Measurements from ENCODE around the gene PCDHA1.
"Not testable (repeated sequence)": the region's sequence is repeated elsewhere in the genome, so short reads cannot be mapped to it uniquely, and the experiment has no call there.

PCDHA1 gene

GRCh38 chr5:140785905-140786686, at the start of gene PCDHA1:
Gene PCDHA1 (plus strand): TSS chr5:140786140.
- Histone ChIP-seq H2AFZ (ENCODE audit: low read depth, low read length) (no peak within 1 kb of the TSS), H3K36me3 (ENCODE audit: insufficient read depth, low read length) (no peaks in the 10 kb centered on the region), H3K4me1 (ENCODE audit: insufficient read depth, low read length) (no peaks in the 10 kb centered on the region), H3K4me3 (ENCODE audit: low read length) (no peak within 1 kb of the TSS), H3K9me3 (ENCODE audit: low read length) (peaks cover 30% of the 10 kb centered on the region), H3K27me3 (ENCODE audit: insufficient read depth, low read length) (no peaks in the 10 kb centered on the region)

DNA sequence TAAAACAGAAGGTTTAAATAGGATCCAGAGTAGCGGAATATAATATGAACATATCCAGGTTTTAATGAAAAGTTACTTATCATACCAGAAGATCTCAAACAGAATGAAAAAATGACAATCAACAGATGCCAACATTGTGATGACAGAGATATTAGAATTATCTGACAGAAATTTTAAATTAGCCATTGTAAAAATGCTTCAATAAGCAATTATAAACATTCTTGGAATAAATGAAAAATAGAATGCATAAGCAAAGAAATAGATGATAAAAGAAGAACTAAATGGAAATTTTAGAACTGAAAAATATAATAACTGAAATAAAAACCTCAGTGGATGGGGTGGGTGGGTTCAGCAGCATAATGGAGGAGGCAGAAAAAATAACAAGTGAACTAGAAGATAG, 48.5 kb upstream of the PCDHA1 start:
- no peak overlapping the region for H3K4me3 ChIP-seq (ENCODE audit: low read length)
- H2AFZ ChIP-seq (ENCODE audit: low read depth, low read length), result no peak overlapping the region
- H3K9me3 ChIP-seq (ENCODE audit: low read length), result no peaks in the 10 kb centered on the region
- H3K36me3 ChIP-seq (ENCODE audit: insufficient read depth, low read length), result no peaks in the 10 kb centered on the region
- no peaks in the 10 kb centered on the region for H3K27me3 ChIP-seq (ENCODE audit: insufficient read depth, low read length)
- H3K4me1 ChIP-seq (ENCODE audit: insufficient read depth, low read length), result no peaks in the 10 kb centered on the region

GRCh38 chr5:140741967-140742366, 44.0 kb upstream of the PCDHA1 start:
- peaks cover 2% of the 10 kb centered on the region for H3K9me3 ChIP-seq (ENCODE audit: low read length)
- no peaks in the 10 kb centered on the region for H3K36me3 ChIP-seq (ENCODE audit: insufficient read depth, low read length)
- no peaks in the 10 kb centered on the region for H3K4me1 ChIP-seq (ENCODE audit: insufficient read depth, low read length)
- H3K4me3 ChIP-seq (ENCODE audit: low read length), result no peak overlapping the region
- no peaks in the 10 kb centered on the region for H3K27me3 ChIP-seq (ENCODE audit: insufficient read depth, low read length)
- H2AFZ ChIP-seq (ENCODE audit: low read depth, low read length), result no peak overlapping the region

- H3K4me3 ChIP-seq (ENCODE audit: low read length), result no peak overlapping the region
- no peak overlapping the region for H2AFZ ChIP-seq (ENCODE audit: low read depth, low read length)
- no peaks in the 10 kb centered on the region for H3K4me1 ChIP-seq (ENCODE audit: insufficient read depth, low read length)
- peaks cover 10% of the 10 kb centered on the region for H3K9me3 ChIP-seq (ENCODE audit: low read length)
- H3K27me3 ChIP-seq (ENCODE audit: insufficient read depth, low read length), result no peaks in the 10 kb centered on the region
- no peaks in the 10 kb centered on the region for H3K36me3 ChIP-seq (ENCODE audit: insufficient read depth, low read length)
Observed at GRCh38 chr5:140753561-140753960, 32.4 kb upstream of the PCDHA1 start.

- Histone ChIP-seq H3K4me1 (ENCODE audit: insufficient read depth, low read length) (no peaks in the 10 kb centered on the region), H2AFZ (ENCODE audit: low read depth, low read length) (no peak overlapping the region), H3K9me3 (ENCODE audit: low read length) (peaks cover 14% of the 10 kb centered on the region), H3K36me3 (ENCODE audit: insufficient read depth, low read length) (no peaks in the 10 kb centered on the region), H3K4me3 (ENCODE audit: low read length) (no peak overlapping the region), H3K27me3 (ENCODE audit: insufficient read depth, low read length) (no peaks in the 10 kb centered on the region)
Observed at GRCh38 chr5:140764177-140764973, 21.6 kb upstream of the PCDHA1 start.

DNA sequence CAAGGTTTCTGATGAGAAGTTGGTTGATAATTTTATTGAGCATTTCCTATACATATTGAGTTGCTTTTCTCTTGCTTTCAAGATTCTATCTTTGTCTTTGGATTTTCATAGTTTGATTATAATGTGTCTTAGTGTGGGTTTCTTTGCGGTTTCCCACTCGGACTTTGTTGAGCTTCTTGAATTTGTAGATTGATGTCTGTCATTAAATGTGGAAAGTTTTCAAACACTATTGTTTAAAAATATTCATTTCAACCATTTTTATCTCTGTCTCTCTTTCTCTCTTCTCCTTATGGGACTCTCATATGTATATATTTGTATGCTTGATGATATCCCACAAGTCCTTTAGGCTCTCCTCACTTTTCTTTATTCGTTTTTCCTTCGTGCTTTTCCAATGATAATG, 18.5 kb upstream of the PCDHA1 start:
- Histone ChIP-seq H3K4me3 (ENCODE audit: low read length) (no peak overlapping the region), H3K4me1 (ENCODE audit: insufficient read depth, low read length) (no peaks in the 10 kb centered on the region), H3K36me3 (ENCODE audit: insufficient read depth, low read length) (no peaks in the 10 kb centered on the region), H3K9me3 (ENCODE audit: low read length) (peaks cover 12% of the 10 kb centered on the region), H3K27me3 (ENCODE audit: insufficient read depth, low read length) (no peaks in the 10 kb centered on the region), H2AFZ (ENCODE audit: low read depth, low read length) (no peak overlapping the region)

GRCh38 chr5:140780512-140780911, 5.4 kb upstream of the PCDHA1 start:
- no peaks in the 10 kb centered on the region for H3K4me1 ChIP-seq (ENCODE audit: insufficient read depth, low read length)
- H3K36me3 ChIP-seq (ENCODE audit: insufficient read depth, low read length), result no peaks in the 10 kb centered on the region
- H2AFZ ChIP-seq (ENCODE audit: low read depth, low read length), result no peak overlapping the region
- H3K9me3 ChIP-seq (ENCODE audit: low read length), result peaks cover 11% of the 10 kb centered on the region
- no peaks in the 10 kb centered on the region for H3K27me3 ChIP-seq (ENCODE audit: insufficient read depth, low read length)
- H3K4me3 ChIP-seq (ENCODE audit: low read length), result no peak overlapping the region

DNA sequence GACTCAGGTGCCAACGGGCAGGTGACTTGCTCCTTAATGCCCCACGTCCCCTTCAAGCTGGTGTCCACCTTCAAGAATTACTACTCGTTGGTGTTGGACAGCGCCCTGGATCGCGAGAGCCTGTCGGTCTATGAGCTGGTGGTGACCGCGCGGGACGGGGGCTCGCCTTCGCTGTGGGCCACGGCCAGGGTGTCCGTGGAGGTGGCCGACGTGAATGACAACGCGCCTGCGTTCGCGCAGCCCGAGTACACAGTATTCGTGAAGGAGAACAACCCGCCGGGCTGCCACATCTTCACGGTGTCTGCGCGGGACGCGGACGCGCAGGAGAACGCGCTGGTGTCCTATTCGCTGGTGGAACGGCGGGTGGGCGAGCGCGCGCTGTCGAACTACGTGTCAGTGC, 1.5 kb downstream of the PCDHA1 start:
- not testable (repeated sequence) for H3K4me3 ChIP-seq (ENCODE audit: low read length); H3K4me1 ChIP-seq (ENCODE audit: insufficient read depth, low read length); H3K36me3 ChIP-seq (ENCODE audit: insufficient read depth, low read length); H2AFZ ChIP-seq (ENCODE audit: low read depth, low read length); H3K27me3 ChIP-seq (ENCODE audit: insufficient read depth, low read length)
- H3K9me3 ChIP-seq (ENCODE audit: low read length), result peaks cover 30% of the 10 kb centered on the region

- not testable (repeated sequence) for H3K4me1 ChIP-seq (ENCODE audit: insufficient read depth, low read length); H3K36me3 ChIP-seq (ENCODE audit: insufficient read depth, low read length); H3K4me3 ChIP-seq (ENCODE audit: low read length); H2AFZ ChIP-seq (ENCODE audit: low read depth, low read length); H3K27me3 ChIP-seq (ENCODE audit: insufficient read depth, low read length)
- H3K9me3 ChIP-seq (ENCODE audit: low read length), result peaks cover 30% of the 10 kb centered on the region
Observed at GRCh38 chr5:140787849-140788504, 2.0 kb downstream of the PCDHA1 start.

GRCh38 chr5:140791089-140791488, 5.1 kb downstream of the PCDHA1 start:
- H3K4me3 ChIP-seq (ENCODE audit: low read length), result no peak overlapping the region
- H3K36me3 ChIP-seq (ENCODE audit: insufficient read depth, low read length), result no peaks in the 10 kb centered on the region
- H3K27me3 ChIP-seq (ENCODE audit: insufficient read depth, low read length), result no peaks in the 10 kb centered on the region
- H2AFZ ChIP-seq (ENCODE audit: low read depth, low read length), result no peak overlapping the region
- peaks cover 33% of the 10 kb centered on the region for H3K9me3 ChIP-seq (ENCODE audit: low read length)
- H3K4me1 ChIP-seq (ENCODE audit: insufficient read depth, low read length), result no peaks in the 10 kb centered on the region

DNA sequence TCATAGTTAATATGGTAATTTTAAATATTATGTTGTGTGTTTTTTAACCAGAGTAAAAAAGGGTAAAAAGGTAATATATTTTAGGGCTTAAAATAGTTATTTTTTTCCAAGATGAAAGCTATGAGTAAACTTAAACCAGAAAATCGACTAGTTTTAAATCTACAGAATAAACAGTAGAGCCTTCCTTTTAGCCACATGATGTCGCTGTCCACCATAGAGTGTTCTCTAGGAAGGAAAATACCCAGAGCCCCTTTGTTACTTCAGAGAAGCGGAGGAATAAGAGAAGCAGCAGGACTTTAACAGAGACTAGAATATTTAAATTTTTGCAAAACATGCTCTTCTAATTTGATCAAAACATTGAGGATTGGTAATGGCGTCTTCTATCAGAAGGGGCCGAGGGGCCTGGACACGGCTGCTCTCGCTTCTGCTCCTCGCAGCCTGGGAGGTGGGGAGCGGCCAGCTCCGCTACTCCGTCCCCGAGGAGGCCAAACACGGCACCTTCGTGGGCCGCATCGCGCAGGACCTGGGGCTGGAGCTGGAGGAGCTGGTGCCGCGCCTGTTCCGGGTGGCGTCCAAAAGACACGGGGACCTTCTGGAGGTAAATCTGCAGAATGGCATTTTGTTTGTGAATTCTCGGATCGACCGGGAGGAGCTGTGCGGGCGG, 8.8 kb downstream of the PCDHA1 start, which contains the start of gene PCDHA2:
Gene PCDHA2, plus strand, starts transcription at position 258 of the 664 bp plus-strand sequence.
- Histone ChIP-seq H3K4me3 (ENCODE audit: low read length) (peak within 1 kb of the TSS; percentile 30), H2AFZ (ENCODE audit: low read depth, low read length) (no peak within 1 kb of the TSS), H3K4me1 (ENCODE audit: insufficient read depth, low read length) (no peaks in the 10 kb centered on the region), H3K27me3 (ENCODE audit: insufficient read depth, low read length) (no peaks in the 10 kb centered on the region), H3K9me3 (ENCODE audit: low read length) (peaks cover 20% of the 10 kb centered on the region), H3K36me3 (ENCODE audit: insufficient read depth, low read length) (no peaks in the 10 kb centered on the region)

DNA sequence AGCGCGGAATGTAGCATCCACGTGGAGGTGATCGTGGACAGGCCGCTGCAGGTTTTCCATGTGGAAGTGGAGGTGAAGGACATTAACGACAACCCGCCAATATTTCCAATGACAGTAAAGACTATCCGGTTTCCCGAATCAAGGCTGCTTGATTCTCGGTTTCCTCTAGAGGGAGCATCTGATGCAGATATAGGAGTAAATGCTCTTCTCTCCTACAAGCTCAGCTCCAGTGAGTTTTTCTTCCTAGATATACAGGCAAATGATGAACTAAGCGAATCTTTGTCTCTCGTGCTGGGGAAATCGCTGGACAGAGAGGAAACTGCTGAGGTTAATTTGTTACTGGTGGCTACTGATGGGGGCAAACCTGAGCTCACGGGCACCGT, 9.3 kb downstream of the PCDHA1 start:
- Histone ChIP-seq H3K4me1 (ENCODE audit: insufficient read depth, low read length) (no peaks in the 10 kb centered on the region), H3K27me3 (ENCODE audit: insufficient read depth, low read length) (no peaks in the 10 kb centered on the region), H2AFZ (ENCODE audit: low read depth, low read length) (no peak overlapping the region), H3K9me3 (ENCODE audit: low read length) (peaks cover 20% of the 10 kb centered on the region), H3K4me3 (ENCODE audit: low read length) (no peak overlapping the region), H3K36me3 (ENCODE audit: insufficient read depth, low read length) (peaks cover 2% of the 10 kb centered on the region)

Data from neuron (in vitro differentiated cells).